ENCODE data around the gene B3GNT4.
"Not testable (repeated sequence)": the region's sequence is repeated elsewhere in the genome, so short reads cannot be mapped to it uniquely, and the experiment has no call there.

Gene B3GNT4

DNA sequence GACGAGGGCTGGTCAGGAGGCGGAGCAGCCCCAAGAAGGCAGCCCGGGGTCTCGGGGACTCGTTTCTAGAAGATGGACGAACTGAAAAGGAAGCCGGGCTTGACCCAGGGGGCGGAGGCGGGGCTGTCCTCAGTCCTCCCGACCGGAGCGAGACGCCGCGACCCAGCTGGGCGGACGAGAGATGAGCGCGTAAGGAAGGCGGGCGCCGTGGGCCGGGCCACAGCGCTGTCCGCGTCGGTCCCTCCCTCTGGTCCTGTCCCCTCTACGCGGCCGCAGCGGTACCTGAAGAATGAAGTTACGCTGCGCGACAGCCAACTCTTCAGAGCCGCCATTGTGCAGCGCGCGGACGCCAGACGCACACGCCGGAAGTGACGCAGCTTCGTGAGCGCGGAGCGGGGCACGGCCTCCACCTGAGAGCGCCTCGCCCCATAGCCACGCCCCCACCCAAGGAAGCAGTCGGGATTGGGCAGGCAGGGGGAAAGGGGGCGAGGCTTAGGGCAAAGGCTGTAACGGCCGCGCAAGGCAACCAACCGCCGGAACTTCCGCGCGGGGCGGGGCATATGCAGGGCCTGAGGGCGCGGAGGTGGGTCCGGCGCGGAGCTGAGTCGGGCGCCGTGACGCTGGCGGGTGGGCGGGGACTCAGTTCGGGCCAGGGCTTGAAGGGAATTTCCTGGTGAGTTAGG, 22.3 kb downstream of the B3GNT4 start, which contains the start of gene DIABLO:
Gene DIABLO, minus strand, starts transcription at position 370 of the 683 bp plus-strand sequence. Its CDS starts 38 bp downstream, at position 332.
- DNase-seq, result peak; percentile 99 to 100

DNA sequence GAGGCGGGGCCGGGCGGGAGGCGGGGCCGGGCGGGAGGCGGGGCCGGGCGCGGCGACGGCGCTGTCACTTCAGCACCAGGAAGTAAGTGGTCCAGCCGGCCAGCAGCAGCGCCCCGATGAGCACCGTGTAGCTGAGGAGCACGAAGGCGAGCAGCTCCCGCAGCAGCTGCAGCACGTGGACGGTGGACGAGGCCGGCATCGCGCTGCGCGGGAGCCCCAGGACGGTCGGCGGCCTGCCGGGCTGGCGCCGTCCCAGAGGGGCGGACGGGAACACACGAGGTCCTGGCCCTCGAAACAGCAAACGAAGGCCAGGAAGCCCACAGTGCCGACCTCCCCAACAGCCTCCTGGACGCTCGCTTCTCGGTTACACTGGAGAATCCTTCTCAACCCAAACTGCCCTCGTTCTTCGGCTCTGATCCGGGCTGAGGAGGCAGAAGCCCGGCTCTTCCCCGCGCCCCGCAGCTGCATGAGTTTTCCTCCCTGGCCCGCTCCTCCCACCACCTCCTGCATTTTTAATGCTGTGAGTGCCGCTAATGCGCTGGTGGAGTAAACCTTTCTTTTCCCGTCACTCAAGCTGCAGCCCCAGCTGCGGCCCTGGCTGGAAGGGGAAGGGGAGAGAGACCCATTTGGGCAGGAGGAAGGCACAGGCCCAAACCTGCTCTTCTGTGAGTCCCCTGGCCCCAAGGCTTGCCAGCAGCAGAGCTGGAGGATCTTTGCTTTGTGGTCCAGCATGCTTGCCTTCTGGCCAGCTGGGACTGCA, 23.0 kb downstream of the B3GNT4 start:
- no peak for DNase-seq

DNA sequence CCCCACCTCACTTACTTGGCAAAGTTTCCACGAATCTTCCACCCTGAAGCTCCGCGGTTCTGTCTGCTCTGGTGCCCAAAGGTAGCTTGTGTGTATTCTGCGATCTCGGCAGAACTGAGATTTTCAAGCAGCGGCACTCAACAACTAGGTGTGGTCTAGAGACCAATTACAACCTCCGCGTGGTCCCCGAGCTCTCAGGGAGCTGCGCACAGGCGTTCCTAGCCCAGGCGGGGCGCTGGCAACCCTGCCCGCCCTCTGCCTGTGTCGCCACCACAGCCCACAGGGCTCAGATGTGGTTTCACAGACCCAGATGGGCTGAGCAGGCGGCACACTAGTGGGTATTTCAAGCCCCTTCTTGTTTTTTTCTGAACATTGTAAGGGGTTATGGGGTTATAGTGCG, 23.8 kb downstream of the B3GNT4 start:
- DNase-seq, result no peak

DNA sequence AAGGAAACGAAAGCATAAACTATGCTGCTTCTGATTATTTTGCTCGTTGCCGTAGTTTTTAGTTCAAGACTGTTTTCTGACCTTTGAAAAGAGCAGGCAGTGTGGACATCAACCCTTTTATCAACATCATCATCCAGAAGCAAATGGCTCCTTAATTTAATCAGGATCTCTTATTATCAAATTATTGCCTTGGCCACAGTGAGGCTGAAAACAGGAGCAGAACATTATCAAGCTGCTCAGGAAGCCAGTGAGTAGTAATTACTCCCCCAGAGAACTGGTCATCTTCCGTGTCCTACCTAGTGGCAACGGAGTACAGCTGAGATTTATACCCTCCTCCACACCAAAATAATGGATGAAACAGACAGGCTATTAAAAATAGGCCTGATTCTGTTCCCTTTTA, 24.6 kb downstream of the B3GNT4 start:
- DNase-seq, result no peak

DNA sequence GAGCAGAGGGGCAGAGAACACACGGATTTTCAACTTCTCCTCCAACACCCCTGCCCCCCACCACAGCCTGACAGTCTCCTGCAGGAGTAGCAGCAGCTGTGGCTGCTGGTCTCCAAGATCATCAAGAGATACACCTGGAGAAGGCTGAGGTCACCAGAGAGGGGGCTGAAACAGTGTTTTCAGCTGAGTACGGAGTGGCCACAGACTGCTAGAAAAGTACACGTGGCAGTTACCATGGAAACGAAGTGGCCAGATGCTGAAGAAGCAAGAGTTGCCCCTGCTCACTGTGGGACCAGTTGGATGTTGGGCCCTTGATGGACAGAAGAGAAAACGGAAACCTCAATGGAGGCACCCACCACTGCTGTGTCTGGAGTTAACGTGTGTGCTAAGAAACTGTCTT, 27.3 kb downstream of the B3GNT4 start:
- no peak for DNase-seq

DNA sequence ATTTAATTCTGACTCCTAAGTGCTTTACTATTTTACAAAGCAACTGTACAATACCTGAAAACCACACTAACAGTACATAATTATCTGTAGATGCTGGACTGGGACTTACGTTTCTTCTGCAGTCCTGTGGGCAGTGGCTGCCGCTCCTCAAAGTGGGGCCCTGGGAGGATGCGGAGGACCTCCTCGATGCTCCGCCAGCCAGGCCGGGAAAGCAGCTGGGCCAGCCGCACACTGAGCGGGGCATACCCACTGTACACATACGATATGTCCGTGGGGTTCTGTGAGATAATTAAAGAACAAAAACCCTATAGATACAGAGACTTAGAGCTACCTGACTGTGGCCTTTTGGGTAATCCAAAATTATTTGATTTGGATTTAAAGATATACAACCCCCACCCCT, 29.2 kb downstream of the B3GNT4 start:
- DNase-seq, result no peak

DNA sequence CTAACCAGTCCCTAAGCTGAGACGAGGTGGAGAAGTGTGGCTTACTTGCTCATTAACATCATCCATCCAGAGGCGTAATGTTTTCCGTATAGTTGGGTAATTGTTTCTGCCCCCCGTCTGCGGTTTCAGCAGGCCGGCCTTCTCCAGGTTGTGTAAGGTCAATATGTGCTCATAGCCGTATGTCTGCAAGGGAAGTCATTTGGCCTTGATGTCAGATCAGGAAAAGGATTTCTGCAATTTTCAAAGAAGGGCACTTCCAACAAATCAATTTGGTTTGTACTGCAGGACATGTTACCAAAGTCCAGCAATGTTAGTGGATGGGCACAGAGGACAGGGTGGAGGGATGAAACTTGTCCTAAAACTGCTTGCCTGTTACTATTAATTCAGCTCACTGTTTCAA, 32.2 kb downstream of the B3GNT4 start:
- no peak for DNase-seq

DNA sequence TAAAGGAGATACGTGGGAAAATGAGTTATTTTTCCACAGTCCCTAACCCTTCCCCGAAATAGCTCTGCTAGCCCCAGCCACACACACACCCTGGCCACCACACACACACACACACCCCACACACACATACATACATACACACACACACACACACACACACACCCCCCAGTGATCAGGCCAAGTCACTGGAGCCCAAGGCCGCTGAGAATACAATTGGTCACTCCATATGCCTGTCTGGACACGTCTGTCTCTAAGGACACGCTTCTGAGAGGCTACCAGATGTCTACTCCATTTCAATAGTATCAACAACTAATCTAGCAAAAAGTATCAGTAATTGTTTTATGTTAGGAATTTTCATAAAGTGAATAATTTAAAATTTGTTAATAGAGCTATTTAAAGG, 35.4 kb downstream of the B3GNT4 start:
- DNase-seq, result no peak

DNA sequence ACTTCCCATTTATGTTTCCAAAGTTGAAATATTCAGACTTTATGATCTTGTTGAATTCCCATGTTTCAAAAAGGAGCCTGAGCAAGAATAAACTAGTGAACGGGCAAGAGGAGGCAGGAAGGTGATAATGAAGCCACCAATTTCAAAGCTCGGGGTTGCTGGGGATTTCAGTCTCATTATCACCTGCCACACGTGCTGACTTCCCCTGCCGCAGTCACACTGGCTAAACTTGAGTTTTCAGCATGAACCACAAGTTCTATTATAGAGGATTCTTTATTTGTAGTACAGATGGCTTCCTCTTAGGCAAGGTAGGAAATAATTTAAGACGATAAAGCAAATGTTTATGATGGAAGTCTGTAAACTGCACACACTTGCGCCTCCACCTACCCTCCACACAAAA, 40.5 kb downstream of the B3GNT4 start:
- no peak for DNase-seq

DNA sequence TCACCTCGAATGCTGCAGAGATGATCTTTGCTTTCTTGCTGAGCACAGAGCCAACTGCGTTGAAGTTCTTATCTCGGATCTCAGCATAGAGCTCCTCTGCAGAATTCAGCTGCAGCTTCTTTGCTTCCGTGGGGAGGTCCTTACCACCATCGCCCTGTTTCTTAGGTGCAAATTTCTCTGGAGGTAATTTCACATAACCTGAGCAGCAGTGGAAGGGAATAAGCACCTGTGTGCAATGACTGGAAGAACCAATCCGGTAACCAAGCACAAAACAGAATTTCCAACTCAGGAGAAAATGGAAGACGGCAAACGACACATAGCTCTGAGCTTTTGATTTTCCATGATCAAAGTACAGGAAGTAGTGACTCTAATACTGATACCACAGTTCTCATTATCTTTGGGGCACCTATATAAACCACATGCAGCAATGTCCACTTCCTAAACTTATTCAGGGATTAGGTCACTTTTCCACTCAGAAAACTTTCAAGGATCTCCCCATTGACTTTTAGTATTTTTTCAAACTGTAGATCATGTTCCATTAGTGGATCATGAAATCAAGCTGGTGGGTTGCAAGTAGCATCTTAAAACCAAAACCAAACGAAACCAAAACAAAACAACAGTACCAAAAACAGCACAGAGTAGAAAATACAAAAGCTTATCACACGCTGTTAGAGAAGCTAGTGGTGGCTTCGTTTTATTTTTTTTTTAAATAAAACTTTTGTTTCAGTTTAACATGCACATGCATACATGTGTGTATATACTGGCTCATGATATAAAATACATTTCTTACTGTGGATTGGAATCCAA, 41.3 kb downstream of the B3GNT4 start:
- DNase-seq, result no peak

DNA sequence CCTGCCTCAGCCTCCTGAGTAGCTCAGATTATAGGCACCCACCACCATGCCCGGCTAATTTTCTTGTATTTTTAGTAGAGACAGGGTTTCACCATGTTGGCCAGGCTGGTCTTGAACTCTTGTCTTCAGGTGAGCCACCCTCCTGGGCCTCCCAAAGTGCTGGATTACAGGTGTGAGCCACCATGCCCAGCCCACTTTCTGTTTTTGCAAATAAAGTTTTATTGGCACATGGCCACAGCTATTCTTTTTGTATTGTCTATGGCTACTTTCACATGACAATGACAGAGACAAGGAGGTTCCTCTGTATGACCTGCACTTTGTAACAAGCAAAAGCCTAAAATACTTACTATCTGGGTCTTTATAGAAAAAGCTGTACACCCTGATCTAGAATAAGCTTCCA, 42.0 kb downstream of the B3GNT4 start:
- DNase-seq, result no peak

DNA sequence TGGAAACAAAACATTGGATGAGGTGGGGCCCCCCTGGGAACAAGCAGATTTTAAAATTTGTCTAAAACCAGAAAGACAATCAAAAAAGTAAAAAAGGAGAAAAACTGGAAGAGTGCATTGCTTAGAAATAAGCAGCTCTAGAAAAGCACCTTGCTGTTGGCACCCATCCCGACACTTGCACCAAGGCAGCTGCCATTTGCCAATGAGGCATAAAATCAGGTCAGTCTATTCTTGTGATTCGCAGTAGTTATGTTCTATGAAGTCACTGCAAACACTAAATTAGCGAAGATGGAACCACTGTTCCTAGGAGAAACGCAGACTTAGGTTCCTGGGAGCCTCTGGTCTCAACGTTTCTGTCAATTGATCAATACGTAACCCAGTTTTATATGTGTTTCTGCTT, 46.5 kb downstream of the B3GNT4 start:
- no peak for DNase-seq

DNA sequence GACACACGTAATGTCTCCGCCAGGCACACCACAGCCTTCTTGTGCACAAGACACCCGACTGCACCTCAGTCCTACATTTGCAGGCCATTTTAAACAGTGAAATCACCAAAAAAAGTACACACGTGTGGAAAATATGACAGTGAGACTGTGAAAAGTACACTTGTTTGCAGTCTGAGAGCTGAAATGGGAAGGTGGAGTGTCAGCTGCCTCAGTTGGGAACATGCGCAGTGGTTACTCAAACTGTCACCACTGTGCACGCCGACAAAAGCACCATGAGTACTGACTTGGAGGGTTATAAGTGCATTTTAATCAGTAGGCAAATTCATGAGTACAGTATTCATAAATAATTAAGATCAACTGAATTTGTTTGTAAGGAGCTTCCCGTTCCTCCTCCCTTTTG, 47.0 kb downstream of the B3GNT4 start:
- DNase-seq, result no peak

DNA sequence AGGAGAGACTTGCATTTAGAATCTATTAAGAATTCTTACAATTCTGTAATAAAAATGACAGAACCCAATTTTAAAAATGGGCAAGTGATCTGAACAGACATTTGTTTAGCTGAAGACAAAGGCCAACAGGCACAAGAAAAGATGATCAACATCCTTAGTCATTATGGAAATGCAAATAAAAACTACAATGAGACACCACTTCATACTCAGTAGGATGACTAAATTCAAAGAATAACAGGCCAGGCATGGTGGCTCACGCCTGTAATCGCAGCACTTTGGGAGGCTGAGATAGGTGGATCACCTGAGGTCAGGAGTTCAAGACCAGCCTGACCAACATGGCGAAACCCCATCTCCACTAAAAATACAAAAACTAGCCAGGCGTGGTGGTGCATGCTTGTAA, 55.0 kb downstream of the B3GNT4 start:
- not testable (repeated sequence) for DNase-seq
